ENCODE results near the gene WSB1.

GRCh38 chr17:27289856-27290255 lies 4.1 kb upstream of the WSB1 start:
- TF ChIP-seq CTCF (IDR thresholded peaks at IDR 0.05) (no peak), POLR2A (IDR thresholded peaks at IDR 0.05) (no peak)
